Heart right ventricle (tissue), 16 donors: ENCODE results near the gene KRTAP4-8. TPM values are rescaled to one million over a fixed set of nuclear protein-coding genes. Genes with fewer than 3 reads are reported as not detected.

Experiments used
- ATAC-seq, 8 donors: fragments of 200-7000 bp; cut with Tn5 transposase; one replicate each; pipeline ENCODE4 v1.9.1; 2020; ENCODE audit warnings: mild to moderate bottlenecking in 8 of 8, moderate library complexity in 8 of 8, moderate number of reproducible peaks in 1 of 8
- DNase-seq, 2 donors: peaks; one replicate each; pipeline ENCODE4 v3.0.0-alpha.2; 2020
- H3K27ac ChIP-seq, 10 donors: fragments of 200-600 bp; sonication (generic) in 2 of 10; one replicate each; pipeline versions ENCODE4 v1.5.0 to v1.8.0; 2020 to 2022; ENCODE audit warnings: mild to moderate bottlenecking in 3 of 10
- H3K27me3 ChIP-seq, 7 donors: fragments of 200-600 bp; one replicate each; pipeline ENCODE4 v1.8.0; 2021 to 2022; ENCODE audit warnings: mild to moderate bottlenecking in 2 of 7
- H3K36me3 ChIP-seq, 9 donors: fragments of 200-600 bp; sonication (generic) in 1 of 9; one replicate each; pipeline versions ENCODE4 v1.5.0 to v1.8.0; 2020 to 2022; ENCODE audit warnings: mild to moderate bottlenecking in 2 of 9
- H3K4me1 ChIP-seq, 9 donors: fragments of 200-600 bp; sonication (generic) in 1 of 9; one replicate each; pipeline versions ENCODE4 v1.5.0 to v1.8.0; 2020 to 2022; ENCODE audit warnings: mild to moderate bottlenecking in 4 of 9
- H3K4me3 ChIP-seq, 10 donors: fragments of 200-600 bp; sonication (generic) in 2 of 10; one replicate each; pipeline versions ENCODE4 v1.5.0 to v1.8.0; 2020 to 2022; ENCODE audit warnings: mild to moderate bottlenecking in 7 of 10, moderate library complexity in 2 of 10
- H3K9me3 ChIP-seq, 11 donors: fragments of 200-600 bp in 10 of 11; sonication (generic) in 2 of 11; one replicate each; pipeline versions ENCODE4 v1.5.0 to v1.8.0; 2013 to 2022; ENCODE audit warnings: mild to moderate bottlenecking in 2 of 11, control low read depth in 1 of 11, moderate library complexity in 1 of 11
- CTCF ChIP-seq, 9 donors: fragments of 200-600 bp; sonication (generic) in 2 of 9; IDR thresholded peaks; one replicate each; pipeline versions ENCODE4 v1.5.0 to v1.8.0; 2021 to 2022; ENCODE audit warnings: antibody characterized with exemption in 9 of 9, mild to moderate bottlenecking in 5 of 9, moderate library complexity in 1 of 9
- WGBS, 2 donors: extraction: QIAGEN DNeasy Blood & Tissue Kit; methylation state at CpG; one replicate each; pipeline ENCODE4 v1.1.7; 2013; ENCODE audit warnings: inconsistent platforms in 1 of 2; 5-methylcytosine and 5-hydroxymethylcytosine counted together
- intact Hi-C, 10 donors: fragments of 100-400 bp; cut with DNase I; formaldehyde crosslinking; loops; one replicate each; pipeline versions ENCODE4 v1.11.1 to v1.14.2; 2022
- long read RNA-seq, 3 donors: library from polyadenylated mRNA; unstranded; transcript quantifications; one replicate each; pipeline ENCODE4 v2.0.0, GENCODE V29; 2020 to 2021
- polyA plus RNA-seq, 2 donors: library from polyadenylated mRNA; stranded (reverse); fragments of 200-250 nt; gene quantifications; one replicate each; pipeline ENCODE4 v1.2.3, GENCODE V29; 2013
- total RNA-seq, 10 donors: library from RNA; stranded (reverse); fragmentation: NEBNext Ultra II Directional in 3 of 10; extraction: Animal tissue kit (Norgen Biotek cat#: 25700) in 3 of 10; gene quantifications; one replicate each; pipeline versions ENCODE4 v1.2.1 to v1.2.4, GENCODE V29; 2021 to 2023
- donor health status: Arrhythmogenic right ventricular cardiomyopathy.
- donor health status: ischemic (EF 13 %, LVEDD 7.1; RV severe dilation, severe dysfunction).
- donor health status: healthy with polysubstance abuse.
- donor health status: DM: no; HTN: yes; CAD: no.
- donor health status: DM: no; HTN: no; CAD: no.
- donor health status: ischemic (EF 25% LVEDD 6.9; RV normal size, moderate dysfunction).
- donor health status: ischemic (EF 25% LVEDD 5.7; RV mildly dilated, moderate dysfunction).
- donor health status: healthy.
- donor health status: DM: yes; HTN: yes; CAD: no.
- donor health status: Ischemic cardiomyopathy.
- donor health status: ischemic (EF 35%, LVEDD 5.7; RV mildly dilated, moderate dysfunction).
- donor health status: nonischemic (EF 11% LVEDD 7.7; RV severe dilation, severe dysfunction).
- donor health status: DM: yes; HTN: yes; CAD: no.
- donor health status: PGD.
- donor health status: ischemic (EF 29% LVEDD 5.4; RV normal size, mild dysfunction).
- donor health status: nonischemic (EF 23%, LVEDD 6.1; RV moderate dilation, normal function).

The KRTAP4-8 gene
- total RNA-seq: not detected
- not detected for polyA plus RNA-seq
- long read RNA-seq, donor 1: 0 reads
- long read RNA-seq, donor 2: 0 reads
- long read RNA-seq, donor 3: 0 reads

- 62 to 63% methylated on average over 4 of the region's 4 CpGs for WGBS, 2 donors
- TF ChIP-seq CTCF (IDR thresholded peaks at IDR 0.05): no peak
- Histone ChIP-seq H3K9me3 (no peaks in the 10 kb centered on the region), H3K4me3 (no peak within 1 kb of the TSS), H3K36me3 (no peaks in the 10 kb centered on the region), H3K27ac (no peak within 1 kb of the TSS), H3K4me1 (no peaks in the 10 kb centered on the region), H3K27me3 (peaks cover 0 to 32% (median 12%) of the 10 kb centered on the region in 7 donors)
- intact Hi-C loops: no loop called here
- DNase-seq (no peak), ATAC-seq (no peak)
These were observed at the start of gene KRTAP4-8 for GRCh38 chr17:41098042-41098441. KRTAP4-8 (minus strand) TSS chr17:41098142; CDS start chr17:41098084, 58 bp downstream.

- H3K9me3 ChIP-seq: peaks cover 0 to 31% (median 5%) of the 10 kb centered on the region in 11 donors
- no peaks in the 10 kb centered on the region for H3K4me1 ChIP-seq
- no peak overlapping the region for H3K4me3 ChIP-seq
- H3K27ac ChIP-seq: no peak overlapping the region
- WGBS, 2 donors: 78 to 85% methylated on average over 2 of the region's 2 CpGs
- intact Hi-C loops: no loop called here
- no peaks in the 10 kb centered on the region for H3K36me3 ChIP-seq
- ATAC-seq (no peak), DNase-seq (no peak)
- H3K27me3 ChIP-seq: peaks cover 0 to 15% (median 2%) of the 10 kb centered on the region in 7 donors
- TF ChIP-seq CTCF (IDR thresholded peaks at IDR 0.05): no peak
These were observed 47.3 kb upstream of the KRTAP4-8 start for GRCh38 chr17:41145261-41145660.

GRCh38 chr17:41144846-41145245, 46.9 kb upstream of the KRTAP4-8 start:
- no peak for TF ChIP-seq CTCF (IDR thresholded peaks at IDR 0.05)
- ATAC-seq: no peak
- Histone ChIP-seq H3K27ac (no peak overlapping the region), H3K36me3 (no peaks in the 10 kb centered on the region), H3K4me1 (no peaks in the 10 kb centered on the region), H3K4me3 (no peak overlapping the region), H3K27me3 (peaks cover 0 to 15% (median 4%) of the 10 kb centered on the region in 7 donors), H3K9me3 (peaks cover 0 to 35% (median 5%) of the 10 kb centered on the region in 11 donors)
- 83 to 88% methylated on average over 1 of the region's 1 CpG for WGBS, 2 donors
- intact Hi-C loops: no loop called here
- no peak for DNase-seq

- Histone ChIP-seq H3K4me1 (no peaks in the 10 kb centered on the region), H3K27ac (no peak overlapping the region), H3K9me3 (peaks cover 0 to 36% (median 9%) of the 10 kb centered on the region in 11 donors), H3K27me3 (peaks cover 0 to 10% (median 0%) of the 10 kb centered on the region in 7 donors), H3K4me3 (no peak overlapping the region), H3K36me3 (no peaks in the 10 kb centered on the region)
- TF ChIP-seq CTCF (IDR thresholded peaks at IDR 0.05): no peak
- DNase-seq (no peak), ATAC-seq (no peak)
- intact Hi-C loops: no loop called here
These were observed 43.4 kb upstream of the KRTAP4-8 start for GRCh38 chr17:41141361-41141760.
